Measurements from ENCODE around the gene SUGP2. TPM values are rescaled to one million over a fixed set of nuclear protein-coding genes. Genes with fewer than 3 reads are reported as not detected.
A peak's percentile ranks its signal among the peaks of the same experiment; 100 is the strongest.

Gene SUGP2
- total RNA-seq, 4 donors from 2014 or later: 18.6 to 57.4 (median 35.2) TPM

GRCh38 chr19:19068659-19069654, 35.6 kb upstream of the SUGP2 start:
- Histone ChIP-seq H3K4me3 (no peak overlapping the region), H3K9me3 (no peaks in the 10 kb centered on the region), H3K4me1 (peaks cover 0 to 56% (median 18%) of the 10 kb centered on the region in 3 donors), H3K27me3 (no peaks in the 10 kb centered on the region), H3K36me3 (peaks cover 0 to 18% of the 10 kb centered on the region in 2 donors), H3K27ac (peak overlapping the region in 3 of 4 donors; percentile 45 to 55 (median 48))
- no peak for ATAC-seq
- no peak for TF ChIP-seq POLR2AphosphoS5 (IDR thresholded peaks at IDR 0.05)
- WGBS, 2 donors (ENCODE audit: low coverage in 1 of 2): 42 to 69% methylated on average over 6 to 7 of the region's 11 CpGs

- Histone ChIP-seq H3K4me3 (no peak overlapping the region), H3K27me3 (no peaks in the 10 kb centered on the region), H3K4me1 (peaks cover 0 to 63% (median 18%) of the 10 kb centered on the region in 3 donors), H3K36me3 (peaks cover 0 to 13% of the 10 kb centered on the region in 2 donors), H3K27ac (no peak overlapping the region), H3K9me3 (no peaks in the 10 kb centered on the region)
- WGBS, 2 donors (ENCODE audit: low coverage in 1 of 2): 76 to 85% methylated on average over 11 of the region's 11 CpGs
- TF ChIP-seq CTCF (IDR thresholded peaks at IDR 0.05): no peak
- TF ChIP-seq POLR2A (IDR thresholded peaks at IDR 0.05): no peak
- no peak for ATAC-seq
Measured at GRCh38 chr19:19067276-19068072, 34.2 kb upstream of the SUGP2 start.

GRCh38 chr19:19064811-19065745, 31.8 kb upstream of the SUGP2 start:
- Histone ChIP-seq H3K36me3 (no peaks in the 10 kb centered on the region), H3K27ac (peak overlapping the region in 3 of 4 donors; percentile 51 to 92 (median 84)), H3K27me3 (no peaks in the 10 kb centered on the region), H3K9me3 (no peaks in the 10 kb centered on the region), H3K4me1 (peaks cover 0 to 63% (median 18%) of the 10 kb centered on the region in 3 donors), H3K4me3 (peak overlapping the region; percentile 56 to 94)
- 4 to 8% methylated on average over 8 to 23 of the region's 25 CpGs for WGBS, 2 donors (ENCODE audit: low coverage in 1 of 2)
- no peak for TF ChIP-seq EP300 (IDR thresholded peaks at IDR 0.05)
- TF ChIP-seq POLR2AphosphoS5 (IDR thresholded peaks at IDR 0.05): no peak
- TF ChIP-seq CTCF (IDR thresholded peaks at IDR 0.05): no peak
- no peak for ATAC-seq

- ATAC-seq: no peak
- no peaks in the 10 kb centered on the region for H3K9me3 ChIP-seq
- H3K27ac ChIP-seq: peak overlapping the region; percentile 32 to 92 (median 87)
- H3K27me3 ChIP-seq: no peaks in the 10 kb centered on the region
- H3K36me3 ChIP-seq: peaks cover 0 to 6% of the 10 kb centered on the region in 2 donors
- TF ChIP-seq POLR2AphosphoS5 (IDR thresholded peaks at IDR 0.05): no peak
- peak in 1 of 4 experiments; percentile 20 for TF ChIP-seq CTCF (IDR thresholded peaks at IDR 0.05)
- TF ChIP-seq EP300 (IDR thresholded peaks at IDR 0.05): no peak
- TF ChIP-seq POLR2A (IDR thresholded peaks at IDR 0.05): peak in 1 of 2 donors; percentile 2
- peaks cover 0 to 57% (median 15%) of the 10 kb centered on the region in 3 donors for H3K4me1 ChIP-seq
- peak overlapping the region; percentile 56 to 94 for H3K4me3 ChIP-seq
- WGBS, 2 donors (ENCODE audit: low coverage in 1 of 2): 2 to 4% methylated on average over 15 to 17 of the region's 29 CpGs
Measured at GRCh38 chr19:19064098-19064722, 30.9 kb upstream of the SUGP2 start.
